K562 (cell line): Measurements from ENCODE around the gene DENND1A. TPM values are rescaled to one million over a fixed set of nuclear protein-coding genes. Genes with fewer than 3 reads are reported as not detected.
A peak's percentile ranks its signal among the peaks of the same experiment; 100 is the strongest.

Source experiments
- ATAC-seq: fragments of 200-7000 bp; cut with Tn5 transposase; 3 replicates; pipeline ENCODE4 v1.9.1; 2020; ENCODE audit warnings: moderate library complexity
- BruUV-seq: library from RNA; stranded (reverse); fragments of 400-500 nt; replicated peaks from 2 replicates; lab custom pipeline; 2021; lab: Mats Ljungman, UMichigan
- CTCF ChIA-PET: fragments of 300-600 bp; formaldehyde crosslinking; extraction: SDS; loops from one replicate; lab custom pipeline; 2021; ENCODE audit warnings: low intra/inter-chr PET ratio; lab: Yijun Ruan, JAX
- POLR2A ChIA-PET: fragments of 300-600, 350-650 bp; sonication (Branson Sonifier 250); formaldehyde crosslinking; extraction: SDS; loops from one replicate; lab custom pipeline; 2021; ENCODE audit warnings: antibody characterized with exemption, inconsistent platforms; lab: Yijun Ruan, JAX
- DNase-seq, 4 experiments: peaks; one replicate each; pipeline versions ENCODE4 v3.0.0 to v3.0.0-alpha.2; 2011 to 2018; ENCODE audit warnings: low spot score in 3 of 4, mixed read lengths in 3 of 4; ENCODE audit errors: extremely low read depth in 1 of 4
- FAIRE-seq: peaks from 2 replicates; lab custom pipeline; 2011; peaks lifted over from hg19 to GRCh38; lab: Jason Lieb, UNC
- H2AFZ ChIP-seq: 2 replicates; pipeline ENCODE4 v1.6.0; 2011; ENCODE audit warnings: low read depth, low read length, control low read depth, inconsistent platforms
- H3K27ac ChIP-seq: fragments of 200-600 bp; 3 replicates; pipeline ENCODE4 v1.8.0; 2011; ENCODE audit warnings: low read depth, mild to moderate bottlenecking, control low read depth, inconsistent platforms, low read length, moderate library complexity, mixed read lengths; ENCODE audit errors: extremely low read depth
- H3K27me3 ChIP-seq, 2 experiments: fragments of 300-600 bp in 1 of 2; 2 replicates in 1 of 2; 3 replicates in 1 of 2; pipeline versions ENCODE4 v1.6.0 to v1.8.0; 2011; ENCODE audit warnings: inconsistent platforms in 2 of 2, low read length in 2 of 2, mild to moderate bottlenecking in 1 of 2, mixed read lengths in 1 of 2, moderate library complexity in 1 of 2; ENCODE audit not compliant: control insufficient read depth in 2 of 2, insufficient read depth in 2 of 2
- H3K36me3 ChIP-seq: fragments of 300-600 bp; 3 replicates; pipeline ENCODE4 v1.8.0; 2011; ENCODE audit warnings: mild to moderate bottlenecking, low read length, inconsistent platforms; ENCODE audit not compliant: control insufficient read depth, insufficient read depth
- H3K4me1 ChIP-seq, 2 experiments: fragments of 200-600 bp in 1 of 2; replicated peaks in 1 of 2; 2 replicates in 1 of 2; 3 replicates in 1 of 2; pipeline versions ENCODE4 v1.5.1 to v1.8.0; 2011; ENCODE audit warnings: inconsistent platforms in 2 of 2, low read length in 2 of 2, mild to moderate bottlenecking in 1 of 2, mixed read lengths in 1 of 2, moderate library complexity in 1 of 2; ENCODE audit not compliant: control insufficient read depth in 2 of 2, insufficient read depth in 2 of 2
- H3K4me2 ChIP-seq: 2 replicates; pipeline ENCODE4 v1.6.1; 2011; ENCODE audit warnings: low read length, control low read depth, inconsistent platforms, mixed read lengths; ENCODE audit not compliant: insufficient read depth
- H3K4me3 ChIP-seq: fragments of 200-600 bp; sonication (generic), shearing (Covaris generic); 2 replicates; pipeline ENCODE4 v1.5.1; 2016; ENCODE audit warnings: control low read depth, inconsistent platforms
- H3K79me2 ChIP-seq: fragments of 200-600 bp; 3 replicates; pipeline ENCODE4 v1.8.0; 2011; ENCODE audit warnings: low read length, inconsistent platforms; ENCODE audit not compliant: control insufficient read depth, insufficient read depth
- H3K9ac ChIP-seq, 2 experiments: 2 replicates each; pipeline versions ENCODE4 v1.6.0 to v1.6.1; 2011; ENCODE audit warnings: low read depth in 2 of 2, low read length in 2 of 2, control low read depth in 1 of 2, inconsistent platforms in 1 of 2, mild to moderate bottlenecking in 1 of 2, mixed read lengths in 1 of 2; ENCODE audit not compliant: insufficient read depth in 1 of 2
- H3K9me1 ChIP-seq: one replicate; pipeline ENCODE4 v1.6.0; 2011; ENCODE audit warnings: inconsistent platforms, mild to moderate bottlenecking, low read length, moderate library complexity; ENCODE audit not compliant: control insufficient read depth, insufficient read depth
- H3K9me3 ChIP-seq: replicated peaks from 2 replicates; pipeline ENCODE4 v1.5.1; 2011; ENCODE audit warnings: low read depth, low read length, inconsistent platforms; ENCODE audit not compliant: control insufficient read depth, insufficient read depth
- H4K20me1 ChIP-seq: replicated peaks from 2 replicates; pipeline ENCODE4 v1.6.1; 2011; ENCODE audit warnings: low read length, inconsistent platforms, mixed read lengths; ENCODE audit not compliant: control insufficient read depth, insufficient read depth
- CBFA2T3 ChIP-seq: fragments of 450-650 bp; IDR thresholded peaks from 2 replicates; pipeline ENCODE4 v1.6.1; 2017
- CEBPB ChIP-seq: fragments of 450-650 bp; IDR thresholded peaks from 2 replicates; pipeline ENCODE4 v1.6.1; 2016; ENCODE audit warnings: missing genetic modification characterization, missing compliant biosample characterization
- CEBPG ChIP-seq, 3 experiments: fragments of 200-800 bp in 1 of 3; sonication (Bioruptor generic) in 1 of 3; sonication (generic) in 1 of 3; formaldehyde crosslinking in 1 of 3; IDR thresholded peaks in 2 of 3; conservative IDR thresholded peaks in 1 of 3; 2 replicates each; pipeline versions ENCODE4 v1.6.1 to v1.8.0; 2016 to 2022; ENCODE audit warnings: missing compliant biosample characterization in 2 of 3, missing genetic modification characterization in 2 of 3, mild to moderate bottlenecking in 1 of 3, missing genetic modification reagents in 1 of 3
- DDX20 ChIP-seq: fragments of 450-650 bp; IDR thresholded peaks from 2 replicates; pipeline ENCODE4 v1.6.1; 2016; ENCODE audit warnings: missing genetic modification characterization, low read depth, mild to moderate bottlenecking, missing compliant biosample characterization, moderate library complexity
- HEY1 ChIP-seq: fragments of 250-450 bp; sonication (Bioruptor Pico); IDR thresholded peaks from 2 replicates; pipeline ENCODE4 v1.5.0; 2020; ENCODE audit warnings: mild to moderate bottlenecking, moderate library complexity, borderline replicate concordance
- NCOA1 ChIP-seq: fragments of 450-650 bp; IDR thresholded peaks from 2 replicates; pipeline ENCODE4 v1.6.1; 2016; ENCODE audit warnings: low read depth
- NFIC ChIP-seq: fragments of 450-650 bp; IDR thresholded peaks from 2 replicates; pipeline ENCODE4 v1.6.1; 2017; ENCODE audit warnings: mild to moderate bottlenecking, inconsistent platforms
- PURB ChIP-seq: sonication (generic); formaldehyde crosslinking; IDR thresholded peaks from 2 replicates; pipeline ENCODE4 v1.9.0; 2021; ENCODE audit warnings: low read depth, mild to moderate bottlenecking, missing genetic modification reagents
- SMARCA4 ChIP-seq: fragments of 450-650 bp; IDR thresholded peaks from 2 replicates; pipeline ENCODE4 v1.6.1; 2016
- ZFP30 ChIP-seq: fragments of 250-450 bp; sonication (Bioruptor Pico); IDR thresholded peaks from 2 replicates; pipeline ENCODE4 v1.8.0; 2022; ENCODE audit warnings: moderate library complexity, mild to moderate bottlenecking, inconsistent platforms, borderline replicate concordance
- ZNF23 ChIP-seq: fragments of 250-450 bp; sonication (Bioruptor Pico); IDR thresholded peaks from 2 replicates; pipeline ENCODE4 v1.4.0; 2020; ENCODE audit warnings: mild to moderate bottlenecking
- ZNF263 ChIP-seq: sonication (generic); formaldehyde crosslinking; IDR thresholded peaks from 2 replicates; pipeline ENCODE4 v1.8.0; 2022; ENCODE audit warnings: mild to moderate bottlenecking, missing genetic modification reagents, borderline replicate concordance
- WGBS: fragments of 100-300 bp; shearing (Covaris generic); methylation state at CpG from one replicate; pipeline ENCODE4 v1.1.6; 2016; ENCODE audit warnings: low coverage, mixed read lengths; ENCODE audit not compliant: insufficient coverage; ENCODE audit errors: missing lambda C conversion rate; 5-methylcytosine and 5-hydroxymethylcytosine counted together
- in situ Hi-C: fragments of 300-500 bp; cut with MboI; formaldehyde crosslinking; loops from 4 replicates; pipeline ENCODE4 v1.15.0; 2018; ENCODE audit warnings: inconsistent platforms, mixed read lengths
- intact Hi-C: fragments of 100-400 bp; cut with micrococcal nuclease; formaldehyde crosslinking; loops from 2 replicates; pipeline ENCODE4 v1.14.2; 2022
- polyA plus RNA-seq, 8 experiments: library from polyadenylated mRNA; depleted of rRNA in 4 of 8; stranded (reverse) in 5 of 8; unstranded in 3 of 8; fragments of >200 nt; fragmentation: Nextera tagmentation in 2 of 8; fragmentation: Illumina TruSeq in 1 of 8; extraction: Ambion mirVana in 2 of 8; extraction: Trizol in 1 of 8; gene quantifications; 2 replicates each; pipeline versions ENCODE4 v1.2.1 to v1.2.3, GENCODE V29; 2011 to 2014; ENCODE audit warnings: inconsistent platforms in 1 of 8, missing spikeins in 1 of 8
- total RNA-seq, 7 experiments: library from RNA; depleted of rRNA in 6 of 7; stranded (reverse); fragments of >200 nt in 6 of 7; fragmentation: Illumina TruSeq in 2 of 7; extraction: Trizol in 2 of 7; gene quantifications; 2 replicates each; pipeline versions ENCODE4 v1.2.1 to v1.2.3, GENCODE V29; 2011 to 2021; ENCODE audit warnings: low replicate concordance in 1 of 7
- TF ChIP-seq, protein P1 (sequence below): conservative IDR thresholded peaks from 2 replicates; pipeline ENCODE4 v1.6.1; 2011; ENCODE audit warnings: low read depth, mild to moderate bottlenecking, low read length; ENCODE audit not compliant: control insufficient read depth
- TF ChIP-seq, protein P2 (sequence below): fragments of 200-800 bp; sonication (Bioruptor generic); IDR thresholded peaks from 2 replicates; pipeline ENCODE4 v1.6.1; 2017; ENCODE audit warnings: missing genetic modification characterization, missing compliant biosample characterization
- TF ChIP-seq, protein P3 (sequence below): fragments of 450-650 bp; IDR thresholded peaks from 2 replicates; pipeline ENCODE4 v1.6.1; 2016
- TF ChIP-seq, protein P4 (sequence below): fragments of 450-650 bp; formaldehyde crosslinking; IDR thresholded peaks from 2 replicates; pipeline ENCODE4 v1.4.0; 2020; ENCODE audit warnings: mild to moderate bottlenecking, moderate library complexity

DENND1A gene
- total and polyA plus RNA-seq, 9 of the 15 experiments (the other 6 are each of a cell fraction or from before 2014, with no cell fraction given) = 7.6 to 29.5 (median 15.7) TPM

DNA sequence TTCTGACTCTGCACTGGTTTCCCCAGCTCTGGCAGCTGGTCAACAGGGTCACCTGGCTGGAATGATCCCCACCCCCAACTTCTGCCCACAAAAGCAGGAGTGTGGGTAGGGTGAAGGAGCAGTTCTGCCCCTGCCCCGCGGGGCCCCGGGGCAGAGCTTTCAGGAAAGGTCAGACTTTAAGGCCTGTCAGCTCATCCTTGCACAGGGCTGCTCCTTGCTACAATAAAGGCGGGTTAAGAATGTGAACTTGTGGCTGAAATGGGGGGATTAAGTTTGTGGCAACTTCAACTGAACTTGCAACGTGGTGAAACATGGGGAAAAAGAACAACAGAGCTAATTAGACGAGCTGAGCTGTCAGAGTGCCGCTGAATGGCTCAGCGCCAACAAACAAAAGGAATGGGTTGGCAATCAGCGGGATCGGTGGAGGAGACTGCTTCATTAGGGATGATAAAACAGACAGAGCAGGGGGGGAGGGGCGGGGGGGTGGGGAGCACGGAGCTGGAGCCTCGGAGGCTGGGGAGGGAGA, 523.2 kb downstream of the DENND1A start:
- H3K9ac ChIP-seq = peak overlapping the region in 1 of 2 experiments; percentile 56; a peak in 1 of 4 replicates
- ChIA-PET CTCF (no interaction called here), POLR2A (interaction anchor here (1.0 kb wide), 2 partner anchors 10 to 13 kb away, joined by 3 read pairs; no protein-coding TSS in a partner anchor)
- in situ Hi-C loops = loop anchor here (10.0 kb wide), 1 partner anchor 628 kb away; no protein-coding TSS in a partner anchor
- H3K27me3 ChIP-seq = no peaks in the 10 kb centered on the region
- no peaks in the 10 kb centered on the region for H3K9me1 ChIP-seq
- peak; percentile 65 for FAIRE-seq
- H4K20me1 ChIP-seq = no peaks in the 10 kb centered on the region
- intact Hi-C loops = no loop called here
- WGBS = 25% methylated on average over 10 of the region's 13 CpGs
- peak overlapping the region; percentile 33; the same call in 1 of the 2 replicates for H3K4me2 ChIP-seq
- no peak overlapping the region for H3K4me3 ChIP-seq
- H3K4me1 ChIP-seq = peaks cover 11 to 15% of the 10 kb centered on the region in 2 experiments
- no peaks in the 10 kb centered on the region for H3K36me3 ChIP-seq
- no TSS peak for BruUV-seq
- no peak overlapping the region for H3K27ac ChIP-seq
- H2AFZ ChIP-seq = no peak overlapping the region
- peak in 2 of 4 experiments; percentile 36 to 52 for DNase-seq
- no peaks in the 10 kb centered on the region for H3K9me3 ChIP-seq
- no peaks in the 10 kb centered on the region for H3K79me2 ChIP-seq
- ATAC-seq = no peak; the same call in 1 of the 3 replicates
- TF ChIP-seq, protein P1, sequence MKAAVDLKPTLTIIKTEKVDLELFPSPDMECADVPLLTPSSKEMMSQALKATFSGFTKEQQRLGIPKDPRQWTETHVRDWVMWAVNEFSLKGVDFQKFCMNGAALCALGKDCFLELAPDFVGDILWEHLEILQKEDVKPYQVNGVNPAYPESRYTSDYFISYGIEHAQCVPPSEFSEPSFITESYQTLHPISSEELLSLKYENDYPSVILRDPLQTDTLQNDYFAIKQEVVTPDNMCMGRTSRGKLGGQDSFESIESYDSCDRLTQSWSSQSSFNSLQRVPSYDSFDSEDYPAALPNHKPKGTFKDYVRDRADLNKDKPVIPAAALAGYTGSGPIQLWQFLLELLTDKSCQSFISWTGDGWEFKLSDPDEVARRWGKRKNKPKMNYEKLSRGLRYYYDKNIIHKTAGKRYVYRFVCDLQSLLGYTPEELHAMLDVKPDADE = no peak
- TF ChIP-seq NCOA1 (no peak), NFIC (peak; percentile 82), DDX20 (tag) (no peak), PURB (CRISPR knock-in tag) (no peak), ZFP30 (CRISPR knock-in tag) (no peak), ZNF263 (CRISPR knock-in tag) (peak; percentile 44; the same call in 1 of the 2 replicates), ZNF23 (no peak), CEBPB (no peak), HEY1 (CRISPR knock-in tag) (no peak), SMARCA4 (no peak), CBFA2T3 (peak; percentile 38; the same call in 1 of the 2 replicates), CEBPG (CRISPR knock-in tag; IDR thresholded peaks at IDR 0.05) (peak; percentile 61; the same call in 1 of the 2 replicates), CEBPG (tag; conservative IDR thresholded peaks at IDR 0.05 in 1 of 2, IDR thresholded peaks at IDR 0.05 in 1 of 2) (no peak)
- TF ChIP-seq, protein P2, sequence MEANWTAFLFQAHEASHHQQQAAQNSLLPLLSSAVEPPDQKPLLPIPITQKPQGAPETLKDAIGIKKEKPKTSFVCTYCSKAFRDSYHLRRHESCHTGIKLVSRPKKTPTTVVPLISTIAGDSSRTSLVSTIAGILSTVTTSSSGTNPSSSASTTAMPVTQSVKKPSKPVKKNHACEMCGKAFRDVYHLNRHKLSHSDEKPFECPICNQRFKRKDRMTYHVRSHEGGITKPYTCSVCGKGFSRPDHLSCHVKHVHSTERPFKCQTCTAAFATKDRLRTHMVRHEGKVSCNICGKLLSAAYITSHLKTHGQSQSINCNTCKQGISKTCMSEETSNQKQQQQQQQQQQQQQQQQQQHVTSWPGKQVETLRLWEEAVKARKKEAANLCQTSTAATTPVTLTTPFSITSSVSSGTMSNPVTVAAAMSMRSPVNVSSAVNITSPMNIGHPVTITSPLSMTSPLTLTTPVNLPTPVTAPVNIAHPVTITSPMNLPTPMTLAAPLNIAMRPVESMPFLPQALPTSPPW (CRISPR knock-in tag) = peak; percentile 63
- TF ChIP-seq, protein P3, sequence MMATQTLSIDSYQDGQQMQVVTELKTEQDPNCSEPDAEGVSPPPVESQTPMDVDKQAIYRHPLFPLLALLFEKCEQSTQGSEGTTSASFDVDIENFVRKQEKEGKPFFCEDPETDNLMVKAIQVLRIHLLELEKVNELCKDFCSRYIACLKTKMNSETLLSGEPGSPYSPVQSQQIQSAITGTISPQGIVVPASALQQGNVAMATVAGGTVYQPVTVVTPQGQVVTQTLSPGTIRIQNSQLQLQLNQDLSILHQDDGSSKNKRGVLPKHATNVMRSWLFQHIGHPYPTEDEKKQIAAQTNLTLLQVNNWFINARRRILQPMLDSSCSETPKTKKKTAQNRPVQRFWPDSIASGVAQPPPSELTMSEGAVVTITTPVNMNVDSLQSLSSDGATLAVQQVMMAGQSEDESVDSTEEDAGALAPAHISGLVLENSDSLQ = peak; percentile 31; the same call in 1 of the 2 replicates
- TF ChIP-seq, protein P4, sequence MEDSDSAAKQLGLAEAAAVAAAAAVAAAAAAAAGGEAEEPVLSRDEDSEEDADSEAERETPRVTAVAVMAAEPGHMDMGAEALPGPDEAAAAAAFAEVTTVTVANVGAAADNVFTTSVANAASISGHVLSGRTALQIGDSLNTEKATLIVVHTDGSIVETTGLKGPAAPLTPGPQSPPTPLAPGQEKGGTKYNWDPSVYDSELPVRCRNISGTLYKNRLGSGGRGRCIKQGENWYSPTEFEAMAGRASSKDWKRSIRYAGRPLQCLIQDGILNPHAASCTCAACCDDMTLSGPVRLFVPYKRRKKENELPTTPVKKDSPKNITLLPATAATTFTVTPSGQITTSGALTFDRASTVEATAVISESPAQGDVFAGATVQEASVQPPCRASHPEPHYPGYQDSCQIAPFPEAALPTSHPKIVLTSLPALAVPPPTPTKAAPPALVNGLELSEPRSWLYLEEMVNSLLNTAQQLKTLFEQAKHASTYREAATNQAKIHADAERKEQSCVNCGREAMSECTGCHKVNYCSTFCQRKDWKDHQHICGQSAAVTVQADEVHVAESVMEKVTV (CRISPR knock-in tag) = no peak
